K562 (cell line): Measurements from ENCODE around the gene NBEA.

Source experiments
- ATF1 ChIP-seq, 2 experiments: fragments of 450-650 bp in 1 of 2; IDR thresholded peaks; 2 replicates each; pipeline ENCODE4 v1.6.1; 2016; ENCODE audit warnings: missing compliant biosample characterization in 1 of 2, missing genetic modification characterization in 1 of 2
- CTBP1 ChIP-seq: fragments of 450-650 bp; IDR thresholded peaks from 2 replicates; pipeline ENCODE4 v1.6.1; 2016; ENCODE audit warnings: borderline replicate concordance
- CTCF ChIP-seq, 3 experiments: IDR thresholded peaks in 2 of 3; conservative IDR thresholded peaks in 1 of 3; 2 replicates each; pipeline ENCODE4 v1.5.1; 2011 to 2012; ENCODE audit warnings: low read length in 3 of 3, mild to moderate bottlenecking in 3 of 3, control low read depth in 2 of 3, improper control_type of control experiment in 1 of 3, inconsistent platforms in 1 of 3, low read depth in 1 of 3, mixed read lengths in 1 of 3, moderate library complexity in 1 of 3; ENCODE audit not compliant: insufficient read depth in 2 of 3
- FOS ChIP-seq: IDR thresholded peaks from 3 replicates; pipeline ENCODE4 v1.6.1; 2011; ENCODE audit not compliant: insufficient read length; ENCODE audit errors: extremely low read depth
- FOXA1 ChIP-seq: fragments of 450-650 bp; IDR thresholded peaks from 2 replicates; pipeline ENCODE4 v1.6.1; 2016; ENCODE audit warnings: mild to moderate bottlenecking, borderline replicate concordance
- GATAD2B ChIP-seq: fragments of 450-650 bp; IDR thresholded peaks from 2 replicates; pipeline ENCODE4 v1.6.1; 2017; ENCODE audit warnings: mild to moderate bottlenecking, borderline replicate concordance
- MYC ChIP-seq, 2 experiments: fragments of 250-450 bp in 1 of 2; sonication (Bioruptor Pico) in 1 of 2; IDR thresholded peaks; 2 replicates each; pipeline versions ENCODE4 v1.5.1 to v1.6.1; 2012 to 2021; ENCODE audit warnings: low read depth in 2 of 2, borderline replicate concordance in 1 of 2, improper control_type of control experiment in 1 of 2, low read length in 1 of 2, mild to moderate bottlenecking in 1 of 2, moderate library complexity in 1 of 2
- RBM39 ChIP-seq: fragments of 200-400 bp; formaldehyde crosslinking; optimal IDR thresholded peaks from 2 replicates; pipeline ENCODE3; 2018; ENCODE audit warnings: low read depth, low read length
- SIN3A ChIP-seq, 2 experiments: fragments of 150-350 bp in 1 of 2; IDR thresholded peaks; 2 replicates each; pipeline ENCODE4 v1.6.1; 2011 to 2016; ENCODE audit warnings: borderline replicate concordance in 2 of 2, low read depth in 2 of 2, low read length in 2 of 2, mild to moderate bottlenecking in 2 of 2, moderate library complexity in 2 of 2; ENCODE audit not compliant: control insufficient read depth in 1 of 2
- ZNF766 ChIP-seq: fragments of 200-800 bp; sonication (Bioruptor generic); conservative IDR thresholded peaks from 2 replicates; pipeline ENCODE4 v1.6.1; 2016; ENCODE audit warnings: missing genetic modification characterization, missing compliant biosample characterization
- TF ChIP-seq, protein P1 (sequence below), 2 experiments: IDR thresholded peaks; 2 replicates each; pipeline ENCODE4 v1.6.1; 2012; ENCODE audit warnings: improper control_type of control experiment in 2 of 2, low read depth in 2 of 2, low read length in 2 of 2, borderline replicate concordance in 1 of 2

- TF ChIP-seq CTCF (IDR thresholded peaks at IDR 0.05 in 2 of 3, conservative IDR thresholded peaks at IDR 0.05 in 1 of 3; ENCODE audit: insufficient read depth in 2 of 3, low read depth in 1 of 3, low read length in 3 of 3) (no peak), RBM39 (no peak), FOS (no peak), CTBP1 (no peak), GATAD2B (no peak), SIN3A (IDR thresholded peaks at IDR 0.05; ENCODE audit: borderline replicate concordance in 2 of 2, control insufficient read depth in 1 of 2, low read depth in 2 of 2, low read length in 2 of 2) (no peak), ZNF766 (CRISPR knock-in tag) (no peak), MYC (IDR thresholded peaks at IDR 0.05; ENCODE audit: low read depth, low read length) (no peak), MYC (CRISPR knock-in tag; IDR thresholded peaks at IDR 0.05; ENCODE audit: borderline replicate concordance, low read depth) (no peak), FOXA1 (no peak), ATF1 (CRISPR knock-in tag; IDR thresholded peaks at IDR 0.05) (no peak), ATF1 (tag; IDR thresholded peaks at IDR 0.05) (no peak)
- TF ChIP-seq, protein P1, sequence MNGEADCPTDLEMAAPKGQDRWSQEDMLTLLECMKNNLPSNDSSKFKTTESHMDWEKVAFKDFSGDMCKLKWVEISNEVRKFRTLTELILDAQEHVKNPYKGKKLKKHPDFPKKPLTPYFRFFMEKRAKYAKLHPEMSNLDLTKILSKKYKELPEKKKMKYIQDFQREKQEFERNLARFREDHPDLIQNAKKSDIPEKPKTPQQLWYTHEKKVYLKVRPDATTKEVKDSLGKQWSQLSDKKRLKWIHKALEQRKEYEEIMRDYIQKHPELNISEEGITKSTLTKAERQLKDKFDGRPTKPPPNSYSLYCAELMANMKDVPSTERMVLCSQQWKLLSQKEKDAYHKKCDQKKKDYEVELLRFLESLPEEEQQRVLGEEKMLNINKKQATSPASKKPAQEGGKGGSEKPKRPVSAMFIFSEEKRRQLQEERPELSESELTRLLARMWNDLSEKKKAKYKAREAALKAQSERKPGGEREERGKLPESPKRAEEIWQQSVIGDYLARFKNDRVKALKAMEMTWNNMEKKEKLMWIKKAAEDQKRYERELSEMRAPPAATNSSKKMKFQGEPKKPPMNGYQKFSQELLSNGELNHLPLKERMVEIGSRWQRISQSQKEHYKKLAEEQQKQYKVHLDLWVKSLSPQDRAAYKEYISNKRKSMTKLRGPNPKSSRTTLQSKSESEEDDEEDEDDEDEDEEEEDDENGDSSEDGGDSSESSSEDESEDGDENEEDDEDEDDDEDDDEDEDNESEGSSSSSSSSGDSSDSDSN (IDR thresholded peaks at IDR 0.05; ENCODE audit: borderline replicate concordance in 1 of 2, low read depth in 2 of 2, low read length in 2 of 2) = no peak
Measured at GRCh38 chr13:35278917-35279316, 336.8 kb downstream of the NBEA start.
